Left cardiac atrium (tissue), 4 donors: ENCODE data around the gene PABPC1L2A. TPM values are rescaled to one million over a fixed set of nuclear protein-coding genes. Genes with fewer than 3 reads are reported as not detected.
A peak's percentile ranks its signal among the peaks of the same experiment; 100 is the strongest.
"Not testable (repeated sequence)": the region's sequence is repeated elsewhere in the genome, so short reads cannot be mapped to it uniquely, and the experiment has no call there.

ENCODE experiments used
- ATAC-seq, 2 donors: fragments of 200-7000 bp; cut with Tn5 transposase; one replicate each; pipeline ENCODE4 v1.9.1; 2020; ENCODE audit warnings: mild to moderate bottlenecking in 2 of 2, moderate library complexity in 2 of 2
- DNase-seq: peaks from one replicate; pipeline ENCODE4 v3.0.0-alpha.2; 2020
- intact Hi-C, 2 donors: fragments of 100-400 bp; cut with DNase I; formaldehyde crosslinking; loops; one replicate each; pipeline versions ENCODE4 v1.14.1 to v1.15.1; 2022 to 2023
- long read RNA-seq: library from polyadenylated mRNA; unstranded; transcript quantifications from one replicate; pipeline ENCODE4 v2.0.0, GENCODE V29; 2021
- total RNA-seq, 2 donors: library from RNA; stranded (reverse); fragmentation: NEBNext Ultra II Directional; extraction: Animal tissue kit (Norgen Biotek cat#: 25700); gene quantifications; one replicate each; pipeline ENCODE4 v1.2.1, GENCODE V29; 2021
- donor health status: DM: no; HTN: yes; CAD: no.
- donor health status: DM: no; HTN: yes; CAD: no; lungs with severe emphysema.
- donor health status: DM: yes; HTN: yes; CAD: no.
- donor health status: Dilated cardiomyopathy.

The PABPC1L2A gene
- total RNA-seq, result not detected
- long read RNA-seq, result 0 reads

GRCh38 chrX:73079024-73079562 is at the start of gene PABPC1L2A:
Gene PABPC1L2A, minus strand, starts transcription at chrX:73079512. Its CDS starts 126 bp downstream, at chrX:73079386.
- intact Hi-C loops, DNase-seq, ATAC-seq: not testable (repeated sequence)

- intact Hi-C loops, result no loop called here
- DNase-seq (no peak), ATAC-seq (peak in 1 of 2 donors; percentile 53)
These were observed 48.5 kb upstream of the PABPC1L2A start for GRCh38 chrX:73127700-73128241.

GRCh38 chrX:73126240-73126639 is 46.9 kb upstream of the PABPC1L2A start:
- no peak for DNase-seq
- ATAC-seq, result no peak
- intact Hi-C loops, result no loop called here

GRCh38 chrX:73099505-73099904 is 20.2 kb upstream of the PABPC1L2A start:
- ATAC-seq, DNase-seq, intact Hi-C loops: not testable (repeated sequence)

- DNase-seq, ATAC-seq, intact Hi-C loops: not testable (repeated sequence)
These were observed 7.5 kb upstream of the PABPC1L2A start for GRCh38 chrX:73086766-73087165.

- intact Hi-C loops, ATAC-seq: not testable (repeated sequence)
These were observed 572 bp upstream of the PABPC1L2A start for GRCh38 chrX:73079884-73080283.

GRCh38 chrX:73078597-73078996 is 715 bp downstream of the PABPC1L2A start:
- intact Hi-C loops, result not testable (repeated sequence)

More at GRCh38 chrX:73079884-73080283, 572 bp upstream of the PABPC1L2A start:
- DNase-seq, result not testable (repeated sequence)

GRCh38 chrX:73076838-73077237 is 2.5 kb downstream of the PABPC1L2A start:
- no peak for ATAC-seq
- no peak for DNase-seq
- intact Hi-C loops, result no loop called here

More at GRCh38 chrX:73078597-73078996, 715 bp downstream of the PABPC1L2A start:
- not testable (repeated sequence) for DNase-seq, ATAC-seq

GRCh38 chrX:73069365-73070035 is 9.8 kb downstream of the PABPC1L2A start:
- ATAC-seq (no peak), DNase-seq (no peak)
- intact Hi-C loops, result no loop called here

- intact Hi-C loops, result no loop called here
- no peak for ATAC-seq
- no peak for DNase-seq
These were observed 10.6 kb downstream of the PABPC1L2A start for GRCh38 chrX:73068467-73069364.

- DNase-seq, intact Hi-C loops, ATAC-seq: not testable (repeated sequence)
These were observed 11.4 kb downstream of the PABPC1L2A start for GRCh38 chrX:73067761-73068466.

GRCh38 chrX:73028876-73029275 is 50.4 kb downstream of the PABPC1L2A start:
- intact Hi-C loops, result no loop called here
- DNase-seq (no peak), ATAC-seq (no peak)

Other genes with a start within 250 kb of the PABPC1L2A start
- not detected for gene FAM236C, start 166.9 kb downstream of the PABPC1L2A start, total RNA-seq
- gene FAM236A, start 141.3 kb downstream of the PABPC1L2A start, total RNA-seq, result not detected
- gene DMRTC1, start 135.7 kb downstream of the PABPC1L2A start, total RNA-seq, result not detected
- gene PABPC1L2B, start 76.6 kb downstream of the PABPC1L2A start, total RNA-seq, result not detected
- 1 to 10 TPM; 6.9 to 7.7 TPM for gene NAP1L2, start 135.3 kb upstream of the PABPC1L2A start, total RNA-seq